Measurements from ENCODE around the gene TMEM91.
"Not testable (repeated sequence)": the region's sequence is repeated elsewhere in the genome, so short reads cannot be mapped to it uniquely, and the experiment has no call there.

The TMEM91 gene

DNA sequence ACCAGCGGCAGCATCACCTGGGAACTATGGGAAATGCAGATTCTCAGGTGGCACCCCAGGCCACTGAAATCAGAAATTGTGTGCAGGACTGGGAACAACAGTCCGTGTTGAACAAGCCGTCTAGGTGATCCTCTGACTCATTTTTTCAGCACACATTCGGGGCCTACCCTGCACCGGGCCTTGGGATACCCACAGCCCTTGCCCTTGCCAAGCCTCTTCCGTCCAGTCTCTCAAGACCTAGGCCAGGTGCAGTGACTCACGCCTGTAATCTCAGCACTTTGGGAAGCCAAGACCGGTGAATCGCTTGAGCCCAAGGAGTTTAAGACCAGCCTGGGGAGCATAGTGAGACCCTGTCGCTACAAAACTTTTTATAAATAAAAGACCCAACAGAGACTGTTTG lies 40.9 kb upstream of the TMEM91 start:
- Histone ChIP-seq H3K4me1 (ENCODE audit: control insufficient read depth in 1 of 2, insufficient read depth in 2 of 2, low read length in 2 of 2) (no peaks in the 10 kb centered on the region), H3K27me3 (ENCODE audit: low read depth, low read length) (no peaks in the 10 kb centered on the region), H3K9me3 (ENCODE audit: control insufficient read depth in 1 of 2, low read length in 2 of 2) (no peaks in the 10 kb centered on the region), H3K36me3 (ENCODE audit: control insufficient read depth in 1 of 2, insufficient read depth in 2 of 2, low read length in 2 of 2) (peaks cover 7 to 35% of the 10 kb centered on the region in 2 donors), H3K4me3 (ENCODE audit: low read depth in 1 of 2, low read length in 2 of 2) (no peak overlapping the region), H3K27ac (ENCODE audit: low read length) (no peak overlapping the region)

- H3K27me3 ChIP-seq (ENCODE audit: low read depth, low read length): no peaks in the 10 kb centered on the region
- no peaks in the 10 kb centered on the region for H3K4me1 ChIP-seq (ENCODE audit: control insufficient read depth in 1 of 2, insufficient read depth in 2 of 2, low read length in 2 of 2)
- H3K27ac ChIP-seq (ENCODE audit: low read length): no peak overlapping the region
- peaks cover 0 to 44% of the 10 kb centered on the region in 2 donors for H3K36me3 ChIP-seq (ENCODE audit: control insufficient read depth in 1 of 2, insufficient read depth in 2 of 2, low read length in 2 of 2)
- no peak overlapping the region for H3K4me3 ChIP-seq (ENCODE audit: low read depth in 1 of 2, low read length in 2 of 2)
- H3K9me3 ChIP-seq (ENCODE audit: control insufficient read depth in 1 of 2, low read length in 2 of 2): no peaks in the 10 kb centered on the region
These were observed 36.4 kb upstream of the TMEM91 start for GRCh38 chr19:41339936-41340335.

GRCh38 chr19:41341669-41342490 lies 34.5 kb upstream of the TMEM91 start:
- Histone ChIP-seq H3K4me1 (ENCODE audit: control insufficient read depth in 1 of 2, insufficient read depth in 2 of 2, low read length in 2 of 2) (no peaks in the 10 kb centered on the region), H3K36me3 (ENCODE audit: control insufficient read depth in 1 of 2, insufficient read depth in 2 of 2, low read length in 2 of 2) (peaks cover 0 to 51% of the 10 kb centered on the region in 2 donors), H3K4me3 (ENCODE audit: low read depth in 1 of 2, low read length in 2 of 2) (no peak overlapping the region), H3K27me3 (ENCODE audit: low read depth, low read length) (no peaks in the 10 kb centered on the region), H3K27ac (ENCODE audit: low read length) (no peak overlapping the region), H3K9me3 (ENCODE audit: control insufficient read depth in 1 of 2, low read length in 2 of 2) (no peaks in the 10 kb centered on the region)

- Histone ChIP-seq H3K36me3 (ENCODE audit: control insufficient read depth in 1 of 2, insufficient read depth in 2 of 2, low read length in 2 of 2) (peaks cover 0 to 54% of the 10 kb centered on the region in 2 donors), H3K4me1 (ENCODE audit: control insufficient read depth in 1 of 2, insufficient read depth in 2 of 2, low read length in 2 of 2) (peaks cover 0 to 3% of the 10 kb centered on the region in 2 donors), H3K27me3 (ENCODE audit: low read depth, low read length) (no peaks in the 10 kb centered on the region), H3K9me3 (ENCODE audit: control insufficient read depth in 1 of 2, low read length in 2 of 2) (no peaks in the 10 kb centered on the region), H3K27ac (ENCODE audit: low read length) (no peak overlapping the region), H3K4me3 (ENCODE audit: low read depth in 1 of 2, low read length in 2 of 2) (no peak overlapping the region)
These were observed 32.2 kb upstream of the TMEM91 start for GRCh38 chr19:41344162-41344561.

DNA sequence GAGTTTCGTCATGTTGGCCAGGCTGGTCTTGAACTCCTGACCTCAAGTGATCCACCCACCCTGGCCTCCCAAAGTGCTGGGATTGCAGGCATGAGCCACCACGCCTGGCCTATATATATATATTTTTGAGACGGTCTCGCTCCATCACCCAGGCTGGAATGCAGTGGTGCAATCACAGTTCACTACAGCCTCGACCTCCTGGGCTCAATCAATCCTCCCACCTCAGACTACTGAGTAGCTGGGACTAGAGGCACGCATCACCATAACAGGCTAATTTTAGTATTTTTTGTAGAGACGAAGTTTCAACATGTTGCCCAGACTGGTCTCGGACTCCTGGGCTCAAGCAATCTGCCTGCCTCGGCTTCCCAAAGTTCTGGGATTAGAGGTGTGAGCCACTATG lies 29.4 kb upstream of the TMEM91 start:
- not testable (repeated sequence) for H3K4me3 ChIP-seq (ENCODE audit: low read depth in 1 of 2, low read length in 2 of 2); H3K9me3 ChIP-seq (ENCODE audit: control insufficient read depth in 1 of 2, low read length in 2 of 2)
- peaks cover 0 to 36% of the 10 kb centered on the region in 2 donors for H3K36me3 ChIP-seq (ENCODE audit: control insufficient read depth in 1 of 2, insufficient read depth in 2 of 2, low read length in 2 of 2)

GRCh38 chr19:41350735-41351338 lies 25.5 kb upstream of the TMEM91 start:
- no peaks in the 10 kb centered on the region for H3K27me3 ChIP-seq (ENCODE audit: low read depth, low read length)
- H3K36me3 ChIP-seq (ENCODE audit: control insufficient read depth in 1 of 2, insufficient read depth in 2 of 2, low read length in 2 of 2): peaks cover 0 to 15% of the 10 kb centered on the region in 2 donors
- H3K4me1 ChIP-seq (ENCODE audit: control insufficient read depth in 1 of 2, insufficient read depth in 2 of 2, low read length in 2 of 2): peaks cover 0 to 29% of the 10 kb centered on the region in 2 donors
- peak overlapping the region; percentile 83 to 95 for H3K4me3 ChIP-seq (ENCODE audit: low read depth in 1 of 2, low read length in 2 of 2)
- peak overlapping the region; percentile 31 for H3K27ac ChIP-seq (ENCODE audit: low read length)
- no peaks in the 10 kb centered on the region for H3K9me3 ChIP-seq (ENCODE audit: control insufficient read depth in 1 of 2, low read length in 2 of 2)

More for the DNA sequence above, 29.4 kb upstream of the TMEM91 start:
- H3K27me3 ChIP-seq (ENCODE audit: low read depth, low read length); H3K27ac ChIP-seq (ENCODE audit: low read length): not testable (repeated sequence)
- peaks cover 0 to 15% of the 10 kb centered on the region in 2 donors for H3K4me1 ChIP-seq (ENCODE audit: control insufficient read depth in 1 of 2, insufficient read depth in 2 of 2, low read length in 2 of 2)

- Histone ChIP-seq H3K27ac (ENCODE audit: low read length) (peak overlapping the region; percentile 56), H3K9me3 (ENCODE audit: control insufficient read depth in 1 of 2, low read length in 2 of 2) (no peaks in the 10 kb centered on the region), H3K4me1 (ENCODE audit: control insufficient read depth in 1 of 2, insufficient read depth in 2 of 2, low read length in 2 of 2) (peaks cover 0 to 31% of the 10 kb centered on the region in 2 donors), H3K4me3 (ENCODE audit: low read depth in 1 of 2, low read length in 2 of 2) (peak overlapping the region; percentile 83 to 95), H3K36me3 (ENCODE audit: control insufficient read depth in 1 of 2, insufficient read depth in 2 of 2, low read length in 2 of 2) (peaks cover 0 to 8% of the 10 kb centered on the region in 2 donors), H3K27me3 (ENCODE audit: low read depth, low read length) (no peaks in the 10 kb centered on the region)
These were observed 24.7 kb upstream of the TMEM91 start for GRCh38 chr19:41351339-41352245.

GRCh38 chr19:41352279-41352608 lies 24.1 kb upstream of the TMEM91 start:
- Histone ChIP-seq H3K9me3 (ENCODE audit: control insufficient read depth in 1 of 2, low read length in 2 of 2) (no peaks in the 10 kb centered on the region), H3K4me3 (ENCODE audit: low read depth in 1 of 2, low read length in 2 of 2) (peak overlapping the region; percentile 83 to 95), H3K27ac (ENCODE audit: low read length) (no peak overlapping the region), H3K36me3 (ENCODE audit: control insufficient read depth in 1 of 2, insufficient read depth in 2 of 2, low read length in 2 of 2) (peaks cover 0 to 8% of the 10 kb centered on the region in 2 donors), H3K4me1 (ENCODE audit: control insufficient read depth in 1 of 2, insufficient read depth in 2 of 2, low read length in 2 of 2) (peaks cover 0 to 31% of the 10 kb centered on the region in 2 donors), H3K27me3 (ENCODE audit: low read depth, low read length) (no peaks in the 10 kb centered on the region)

GRCh38 chr19:41352609-41353465 lies 23.5 kb upstream of the TMEM91 start:
- peaks cover 0 to 31% of the 10 kb centered on the region in 2 donors for H3K4me1 ChIP-seq (ENCODE audit: control insufficient read depth in 1 of 2, insufficient read depth in 2 of 2, low read length in 2 of 2)
- no peaks in the 10 kb centered on the region for H3K9me3 ChIP-seq (ENCODE audit: control insufficient read depth in 1 of 2, low read length in 2 of 2)
- H3K27me3 ChIP-seq (ENCODE audit: low read depth, low read length): no peaks in the 10 kb centered on the region
- peak overlapping the region; percentile 23 for H3K27ac ChIP-seq (ENCODE audit: low read length)
- H3K36me3 ChIP-seq (ENCODE audit: control insufficient read depth in 1 of 2, insufficient read depth in 2 of 2, low read length in 2 of 2): peaks cover 0 to 4% of the 10 kb centered on the region in 2 donors
- peak overlapping the region; percentile 83 to 95 for H3K4me3 ChIP-seq (ENCODE audit: low read depth in 1 of 2, low read length in 2 of 2)

- Histone ChIP-seq H3K27me3 (ENCODE audit: low read depth, low read length) (no peaks in the 10 kb centered on the region), H3K4me3 (ENCODE audit: low read depth in 1 of 2, low read length in 2 of 2) (peak within 1 kb of the TSS; percentile 83 to 95), H3K27ac (ENCODE audit: low read length) (peak within 1 kb of the TSS; percentile 23), H3K4me1 (ENCODE audit: control insufficient read depth in 1 of 2, insufficient read depth in 2 of 2, low read length in 2 of 2) (peaks cover 0 to 28% of the 10 kb centered on the region in 2 donors), H3K9me3 (ENCODE audit: control insufficient read depth in 1 of 2, low read length in 2 of 2) (no peaks in the 10 kb centered on the region), H3K36me3 (ENCODE audit: control insufficient read depth in 1 of 2, insufficient read depth in 2 of 2, low read length in 2 of 2) (no peaks in the 10 kb centered on the region)
These were observed 22.6 kb upstream of the TMEM91 start, which contains the start of gene TGFB1 for GRCh38 chr19:41353466-41354342. TSS of gene TGFB1 (minus strand) at chr19:41353922. CDS start at chr19:41353044, 878 bp downstream.

All from muscle layer of duodenum (tissue), 2 donors.